T-cell (primary cell): Measurements from ENCODE around the gene ANKLE2. TPM values are rescaled to one million over a fixed set of nuclear protein-coding genes. Genes with fewer than 3 reads are reported as not detected.

Experiments used
- ATAC-seq, 4 experiments: fragments of 200-7000 bp in 3 of 4; fragments of 150-1000 bp in 1 of 4; cut with Tn5 transposase; replicated peaks in 1 of 4; 1 replicate in 3 of 4; 2 replicates in 1 of 4; pipeline ENCODE4 v1.10.0; 2021; ENCODE audit warnings: moderate library complexity in 3 of 4, mild to moderate bottlenecking in 2 of 4, moderate number of reproducible peaks in 1 of 4
- CTCF ChIA-PET, 2 donors: fragments of 300-600 bp; sonication (Branson Sonifier 250); formaldehyde crosslinking; loops; one replicate each; lab custom pipeline; 2022; ENCODE audit warnings: antibody characterized with exemption in 2 of 2; lab: Charles Lee
- POLR2A ChIA-PET, 2 donors: fragments of 300-600 bp; sonication (Branson Sonifier 250); formaldehyde crosslinking; loops; one replicate each; lab custom pipeline; 2022; ENCODE audit warnings: antibody characterized with exemption in 2 of 2; lab: Charles Lee
- DNase-seq, 35 experiments: peaks; one replicate each; pipeline versions ENCODE4 v3.0.0 to v3.0.0-alpha.2; 2013 to 2023
- H3K27ac ChIP-seq: one replicate; pipeline ENCODE4 v1.5.1; 2013; ENCODE audit warnings: low read length
- H3K27me3 ChIP-seq, 2 experiments: replicated peaks in 1 of 2; 1 replicate in 1 of 2; 2 replicates in 1 of 2; pipeline versions ENCODE4 v1.6.1 to v1.7.0; 2013; ENCODE audit warnings: low read length in 1 of 2, mixed read lengths in 1 of 2; ENCODE audit not compliant: control insufficient read depth in 2 of 2, insufficient read depth in 2 of 2; ENCODE audit errors: extremely low read depth in 1 of 2
- H3K36me3 ChIP-seq, 2 donors: 1 replicate in 1 of 2; 2 replicates in 1 of 2; pipeline versions ENCODE4 v1.6.1 to v1.7.0; 2013; ENCODE audit warnings: low read length in 1 of 2; ENCODE audit not compliant: control insufficient read depth in 2 of 2, insufficient read depth in 1 of 2; ENCODE audit errors: extremely low read depth in 1 of 2
- H3K4me1 ChIP-seq, 2 experiments: 1 replicate in 1 of 2; 2 replicates in 1 of 2; pipeline versions ENCODE4 v1.6.1 to v1.7.0; 2013; ENCODE audit warnings: low read length in 2 of 2, mixed read lengths in 1 of 2; ENCODE audit not compliant: insufficient read depth in 2 of 2, control insufficient read depth in 1 of 2; ENCODE audit errors: extremely low read depth in 1 of 2
- H3K4me3 ChIP-seq, 2 donors: 1 replicate in 1 of 2; 2 replicates in 1 of 2; pipeline versions ENCODE4 v1.5.1 to v1.7.0; 2013; ENCODE audit warnings: mild to moderate bottlenecking in 2 of 2, low read length in 1 of 2, moderate library complexity in 1 of 2; ENCODE audit not compliant: control insufficient read depth in 1 of 2; ENCODE audit errors: extremely low read depth in 1 of 2
- H3K9me3 ChIP-seq: 2 replicates; pipeline ENCODE4 v1.7.0; 2013
- H3K27ac Mint-ChIP-seq, 2 donors: one replicate each; pipeline ENCODE4 v1.8.0; 2020 to 2021; ENCODE audit warnings: mild to moderate bottlenecking in 2 of 2, mixed read lengths in 2 of 2
- H3K27me3 Mint-ChIP-seq, 2 donors: one replicate each; pipeline ENCODE4 v1.8.0; 2021 to 2022; ENCODE audit warnings: mixed read lengths in 2 of 2
- H3K36me3 Mint-ChIP-seq: one replicate; pipeline ENCODE4 v1.8.0; 2021; ENCODE audit warnings: mixed read lengths
- H3K4me1 Mint-ChIP-seq, 3 donors: one replicate each; pipeline ENCODE4 v1.8.0; 2020 to 2022; ENCODE audit warnings: mixed read lengths in 3 of 3, mild to moderate bottlenecking in 1 of 3
- H3K4me3 Mint-ChIP-seq, 3 donors: one replicate each; pipeline ENCODE4 v1.8.0; 2020 to 2022; ENCODE audit warnings: mild to moderate bottlenecking in 3 of 3, mixed read lengths in 3 of 3, moderate library complexity in 3 of 3
- H3K9me3 Mint-ChIP-seq, 3 donors: one replicate each; pipeline ENCODE4 v1.8.0; 2020 to 2022; ENCODE audit warnings: mixed read lengths in 3 of 3
- WGBS: methylation state at CpG from one replicate; pipeline ENCODE4 v1.1.5; 2013; ENCODE audit warnings: missing lambda C conversion rate; ENCODE audit not compliant: insufficient coverage; 5-methylcytosine and 5-hydroxymethylcytosine counted together
- total RNA-seq, 35 experiments: library from RNA in 6 of 35; stranded (reverse) in 6 of 35; fragments of 120-200 nt in 1 of 35; gene quantifications; one replicate each; pipeline versions ENCODE4 v1.2.1 to v1.2.4 and lab custom pipeline; 2013 to 2026

Gene ANKLE2
- total RNA-seq, 5 donors from 2014 or later (not counting 1 experiment from before 2014, with no cell fraction given): 88.1 to 106 (median 94.3) TPM

- Histone ChIP-seq H3K9me3 (no peaks in the 10 kb centered on the region), H3K27ac (no peak overlapping the region), H3K27me3 (no peaks in the 10 kb centered on the region), H3K36me3 (peaks cover 23 to 56% of the 10 kb centered on the region in 2 donors), H3K4me3 (no peak overlapping the region), H3K4me1 (peaks cover 8 to 10% of the 10 kb centered on the region in 2 experiments)
- H3K4me1 Mint-ChIP-seq: peaks cover 15 to 22% (median 20%) of the 10 kb centered on the region in 3 donors
- peaks cover 30% of the 10 kb centered on the region for H3K36me3 Mint-ChIP-seq
- ChIA-PET CTCF (no interaction called here), POLR2A (no interaction called here)
- ATAC-seq: no peak
- no peak overlapping the region for H3K27ac Mint-ChIP-seq
- no peaks in the 10 kb centered on the region for H3K9me3 Mint-ChIP-seq
- 99% methylated on average over 9 of the region's 11 CpGs for WGBS
- no peak for DNase-seq
- H3K4me3 Mint-ChIP-seq: no peak overlapping the region
- H3K27me3 Mint-ChIP-seq: no peaks in the 10 kb centered on the region
These were observed 45.3 kb downstream of the ANKLE2 start for GRCh38 chr12:132716356-132716755.

- peaks cover 15 to 23% (median 21%) of the 10 kb centered on the region in 3 donors for H3K4me1 Mint-ChIP-seq
These were observed 45.8 kb downstream of the ANKLE2 start for GRCh38 chr12:132715874-132716273.

GRCh38 chr12:132713123-132713522 is 48.5 kb downstream of the ANKLE2 start:
- POLR2A ChIA-PET: no interaction called here
- DNase-seq: no peak
- peaks cover 14 to 33% of the 10 kb centered on the region in 2 donors for H3K36me3 ChIP-seq
- ATAC-seq: no peak
- H3K9me3 ChIP-seq: no peaks in the 10 kb centered on the region
- no peak overlapping the region for H3K4me3 ChIP-seq
- peaks cover 21 to 29% (median 25%) of the 10 kb centered on the region in 3 donors for H3K4me1 Mint-ChIP-seq
- H3K9me3 Mint-ChIP-seq: peaks cover 0 to 5% (median 4%) of the 10 kb centered on the region in 3 donors
- H3K4me3 Mint-ChIP-seq: peak overlapping the region in 2 of 3 donors; percentile 28 to 40
- H3K27ac Mint-ChIP-seq: peak overlapping the region in 1 of 2 donors; percentile 11
- H3K36me3 Mint-ChIP-seq: peaks cover 14% of the 10 kb centered on the region
- no peak overlapping the region for H3K27ac ChIP-seq
- H3K4me1 ChIP-seq: peaks cover 9 to 23% of the 10 kb centered on the region in 2 experiments
- 71% methylated on average over 2 of the region's 2 CpGs for WGBS
- no peaks in the 10 kb centered on the region for H3K27me3 Mint-ChIP-seq
- CTCF ChIA-PET: no interaction called here
- H3K27me3 ChIP-seq: no peaks in the 10 kb centered on the region

More at GRCh38 chr12:132715874-132716273, 45.8 kb downstream of the ANKLE2 start:
- no peak for DNase-seq
- ChIA-PET CTCF (no interaction called here), POLR2A (no interaction called here)
- ATAC-seq: no peak
- no peaks in the 10 kb centered on the region for H3K27me3 ChIP-seq
- no peaks in the 10 kb centered on the region for H3K9me3 Mint-ChIP-seq
- H3K4me3 Mint-ChIP-seq: no peak overlapping the region
- no peak overlapping the region for H3K27ac ChIP-seq
- peaks cover 9 to 12% of the 10 kb centered on the region in 2 experiments for H3K4me1 ChIP-seq
- 98% methylated on average over 8 of the region's 9 CpGs for WGBS
- no peak overlapping the region for H3K4me3 ChIP-seq
- no peaks in the 10 kb centered on the region for H3K27me3 Mint-ChIP-seq
- no peaks in the 10 kb centered on the region for H3K9me3 ChIP-seq
- H3K27ac Mint-ChIP-seq: no peak overlapping the region
- peaks cover 27% of the 10 kb centered on the region for H3K36me3 Mint-ChIP-seq
- H3K36me3 ChIP-seq: peaks cover 23 to 52% of the 10 kb centered on the region in 2 donors

DNA sequence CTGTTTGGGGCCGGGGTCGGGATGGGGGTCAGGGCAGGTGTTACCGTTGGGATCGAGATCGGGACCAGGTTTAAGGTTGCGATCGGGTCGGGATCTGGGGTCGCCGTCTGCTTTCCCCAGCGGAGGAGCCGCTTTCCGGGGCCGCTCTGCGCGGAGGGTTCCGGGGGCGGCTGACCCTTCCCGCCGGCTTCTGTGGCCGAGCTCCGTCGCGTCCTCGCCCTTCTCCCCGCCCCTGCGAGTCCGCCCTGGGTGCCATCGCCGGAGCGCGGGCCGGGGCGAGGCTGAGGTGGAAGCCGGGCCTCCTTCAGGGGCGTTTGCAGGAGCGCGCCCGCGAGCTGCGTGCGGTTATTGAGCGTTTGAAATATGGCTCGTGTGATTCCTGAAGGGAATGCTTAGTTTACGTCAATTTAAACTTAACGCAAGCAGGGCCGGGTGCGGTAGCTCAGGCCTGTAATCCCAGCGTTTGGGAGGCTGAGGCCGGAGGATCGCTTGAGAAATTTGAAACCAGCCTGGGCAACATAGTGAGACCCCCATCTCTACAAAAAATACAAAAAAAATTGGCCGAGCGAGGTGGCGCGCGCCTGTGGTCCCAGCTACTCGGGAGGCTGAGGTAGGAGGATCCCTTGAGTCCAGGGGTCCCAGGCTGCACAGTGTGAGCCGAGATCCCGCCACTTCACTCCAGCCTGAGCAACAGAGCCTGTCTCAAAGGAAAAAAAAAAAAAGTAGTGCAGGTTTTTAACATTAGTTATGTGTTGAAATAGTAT is 50.4 kb downstream of the ANKLE2 start:
- no peaks in the 10 kb centered on the region for H3K27me3 Mint-ChIP-seq
- 6% methylated on average over 47 of the region's 59 CpGs for WGBS
- peak in 8 of 35 experiments; percentile 1 to 30 (median 8) for DNase-seq

GRCh38 chr12:132710405-132711079 is 51.1 kb downstream of the ANKLE2 start, which contains the start of gene PGAM5:
Gene PGAM5 (plus strand): TSS chr12:132710842. CDS start chr12:132710877, 35 bp downstream.
- ATAC-seq: peak; percentile 93 to 96 (median 95)
- peaks cover 21 to 32% (median 25%) of the 10 kb centered on the region in 3 donors for H3K4me1 Mint-ChIP-seq
- DNase-seq: peak; percentile 79 to 98 (median 93)
- WGBS: under 1% methylated on average over 94 of the region's 94 CpGs
- no peaks in the 10 kb centered on the region for H3K9me3 ChIP-seq
- peak within 1 kb of the TSS; percentile 83 to 89 (median 88) for H3K4me3 Mint-ChIP-seq
- H3K27me3 Mint-ChIP-seq: no peaks in the 10 kb centered on the region
- H3K4me3 ChIP-seq: peak within 1 kb of the TSS; percentile 70 to 85
- peaks cover 9 to 23% of the 10 kb centered on the region in 2 experiments for H3K4me1 ChIP-seq
- ChIA-PET CTCF (no interaction called here), POLR2A (no interaction called here)
- H3K27ac ChIP-seq: peak within 1 kb of the TSS; percentile 96
- peaks cover 11 to 12% of the 10 kb centered on the region in 2 donors for H3K36me3 ChIP-seq
- no peaks in the 10 kb centered on the region for H3K27me3 ChIP-seq
- H3K27ac Mint-ChIP-seq: peak within 1 kb of the TSS; percentile 90
- peaks cover 14% of the 10 kb centered on the region for H3K36me3 Mint-ChIP-seq
- peaks cover 0 to 14% (median 13%) of the 10 kb centered on the region in 3 donors for H3K9me3 Mint-ChIP-seq

More for the DNA sequence above, 50.4 kb downstream of the ANKLE2 start:
- H3K36me3 Mint-ChIP-seq: peaks cover 14% of the 10 kb centered on the region
- POLR2A ChIA-PET: interaction anchor here in 1 of 2 donors (0.5 kb wide), 1 partner anchor 32 kb away, joined by 4 read pairs; no protein-coding TSS in a partner anchor
- peaks cover 9 to 23% of the 10 kb centered on the region in 2 experiments for H3K4me1 ChIP-seq
- H3K9me3 ChIP-seq: no peaks in the 10 kb centered on the region
- H3K27ac Mint-ChIP-seq: peak overlapping the region in 1 of 2 donors; percentile 11
- peaks cover 21 to 32% (median 25%) of the 10 kb centered on the region in 3 donors for H3K4me1 Mint-ChIP-seq
- H3K4me3 ChIP-seq: peak overlapping the region; percentile 64 to 70
- H3K27ac ChIP-seq: no peak overlapping the region
- H3K4me3 Mint-ChIP-seq: peak overlapping the region; percentile 76 to 89 (median 77)
- CTCF ChIA-PET: no interaction called here
- H3K36me3 ChIP-seq: peaks cover 11 to 17% of the 10 kb centered on the region in 2 donors
- ATAC-seq: peak in 3 of 4 experiments; percentile 1 to 12 (median 6)
- no peaks in the 10 kb centered on the region for H3K27me3 ChIP-seq
- peaks cover 0 to 14% (median 13%) of the 10 kb centered on the region in 3 donors for H3K9me3 Mint-ChIP-seq

GRCh38 chr12:132710043-132710404 is 51.6 kb downstream of the ANKLE2 start:
- 9% methylated on average over 26 of the region's 26 CpGs for WGBS
- H3K4me1 ChIP-seq: peaks cover 9 to 23% of the 10 kb centered on the region in 2 experiments
- H3K27ac Mint-ChIP-seq: peak overlapping the region; percentile 90
- H3K36me3 ChIP-seq: peaks cover 8 to 9% of the 10 kb centered on the region in 2 donors
- ChIA-PET CTCF (no interaction called here), POLR2A (no interaction called here)
- H3K4me1 Mint-ChIP-seq: peaks cover 21 to 32% (median 25%) of the 10 kb centered on the region in 3 donors
- peak in 4 of 35 experiments; percentile 3 to 9 (median 6) for DNase-seq
- H3K27me3 ChIP-seq: no peaks in the 10 kb centered on the region
- H3K4me3 ChIP-seq: peak overlapping the region; percentile 54 to 85
- H3K9me3 Mint-ChIP-seq: peaks cover 0 to 14% (median 13%) of the 10 kb centered on the region in 3 donors
- H3K27ac ChIP-seq: peak overlapping the region; percentile 96
- ATAC-seq: no peak
- peak overlapping the region; percentile 83 to 89 (median 88) for H3K4me3 Mint-ChIP-seq
- no peaks in the 10 kb centered on the region for H3K9me3 ChIP-seq
- no peaks in the 10 kb centered on the region for H3K27me3 Mint-ChIP-seq
- H3K36me3 Mint-ChIP-seq: peaks cover 14% of the 10 kb centered on the region
